A673 (cell line): ENCODE results near the gene MTTP.

Experiments used
- CTCF ChIP-seq: fragments of 300-800, 200-600 bp; sonication (generic); conservative IDR thresholded peaks from 2 replicates; pipeline ENCODE4 v1.5.1; 2017; ENCODE audit warnings: low read depth, mild to moderate bottlenecking, antibody characterized with exemption, low read length, moderate library complexity, mixed read lengths
- EZH2 ChIP-seq: fragments of 200-600 bp; sonication (generic); IDR thresholded peaks from 2 replicates; pipeline ENCODE4 v1.6.1; 2017; ENCODE audit warnings: borderline replicate concordance, low read depth, mild to moderate bottlenecking, mixed read lengths, antibody characterized with exemption, low read length; ENCODE audit not compliant: poor library complexity, severe bottlenecking

GRCh38 chr4:99591757-99592156 is 17.1 kb downstream of the MTTP start:
- TF ChIP-seq CTCF, result no peak
- TF ChIP-seq EZH2, result no peak
